ENCODE data around the gene ZPBP2. TPM values are rescaled to one million over a fixed set of nuclear protein-coding genes. Genes with fewer than 3 reads are reported as not detected.

The ZPBP2 gene
- 0.03 TPM for polyA plus RNA-seq
- long read RNA-seq, donor 1: 0 reads
- long read RNA-seq, donor 2: 0 reads
- long read RNA-seq, donor 3: 0 reads
- long read RNA-seq, donor 4: 0 reads
- long read RNA-seq, donor 5: 0 reads
- long read RNA-seq, donor 6: 0 reads
- long read RNA-seq, donor 7: 0 reads
- long read RNA-seq, donor 8: 0 reads
- long read RNA-seq, donor 9: 0 reads
- long read RNA-seq, donor 10: 0 reads
- long read RNA-seq, donor 11: 0 reads

GRCh38 chr17:39867880-39868553 is at the start of gene ZPBP2:
ZPBP2 (plus strand) TSS chr17:39868202; CDS start chr17:39868355, 153 bp downstream.
- WGBS (ENCODE audit: insufficient coverage, low lambda C conversion rate): 27% methylated on average over 3 of the region's 67 CpGs
- no peak within 1 kb of the TSS for H3K27ac ChIP-seq (ENCODE audit: low read length)
- DNase-seq: peak in 1 of 2 donors; percentile 35
- no peak within 1 kb of the TSS for H3K4me3 ChIP-seq (ENCODE audit: low read length)
- H3K27me3 ChIP-seq (ENCODE audit: control insufficient read depth, insufficient read depth, low read length): peaks cover 53% of the 10 kb centered on the region
- H3K36me3 ChIP-seq (ENCODE audit: control insufficient read depth, insufficient read depth, low read length): no peaks in the 10 kb centered on the region
- peaks cover 13% of the 10 kb centered on the region for H3K9me3 ChIP-seq (ENCODE audit: control insufficient read depth, low read depth, low read length)
- peaks cover 4% of the 10 kb centered on the region for H3K4me1 ChIP-seq (ENCODE audit: control insufficient read depth, insufficient read depth, low read length)

- no peak for DNase-seq
- Histone ChIP-seq H3K4me3 (ENCODE audit: low read length) (no peak overlapping the region), H3K9me3 (ENCODE audit: control insufficient read depth, low read depth, low read length) (peaks cover 1% of the 10 kb centered on the region), H3K27me3 (ENCODE audit: control insufficient read depth, insufficient read depth, low read length) (no peaks in the 10 kb centered on the region), H3K27ac (ENCODE audit: low read length) (no peak overlapping the region), H3K36me3 (ENCODE audit: control insufficient read depth, insufficient read depth, low read length) (no peaks in the 10 kb centered on the region), H3K4me1 (ENCODE audit: control insufficient read depth, insufficient read depth, low read length) (no peaks in the 10 kb centered on the region)
- WGBS (ENCODE audit: insufficient coverage, low lambda C conversion rate): 87% methylated on average over 6 of the region's 9 CpGs
Measured at GRCh38 chr17:39818358-39819000, 49.5 kb upstream of the ZPBP2 start.

DNA sequence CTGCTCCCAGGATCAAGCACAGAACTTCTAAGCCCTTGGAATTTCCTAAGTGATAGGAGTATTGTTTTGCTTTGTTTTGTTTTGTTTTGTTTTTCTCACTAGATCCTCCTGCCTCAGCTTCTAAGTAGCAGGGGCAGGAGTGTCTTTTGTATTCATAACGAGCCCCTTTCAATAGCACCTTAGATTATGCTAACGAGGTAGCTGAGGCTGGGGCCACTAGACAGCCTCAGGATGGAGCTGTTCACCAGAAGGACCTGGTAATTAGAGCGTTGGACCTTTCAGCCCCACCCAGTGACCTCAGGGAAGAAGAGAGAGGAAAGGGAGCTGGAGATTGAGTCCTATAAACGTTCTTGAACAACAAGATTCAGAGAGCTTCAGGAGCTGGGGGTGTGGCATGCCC is 47.5 kb upstream of the ZPBP2 start:
- DNase-seq: no peak
- H3K27ac ChIP-seq (ENCODE audit: low read length): no peak overlapping the region
- no peaks in the 10 kb centered on the region for H3K36me3 ChIP-seq (ENCODE audit: control insufficient read depth, insufficient read depth, low read length)
- H3K27me3 ChIP-seq (ENCODE audit: control insufficient read depth, insufficient read depth, low read length): no peaks in the 10 kb centered on the region
- H3K4me3 ChIP-seq (ENCODE audit: low read length): no peak overlapping the region
- H3K9me3 ChIP-seq (ENCODE audit: control insufficient read depth, low read depth, low read length): peaks cover 7% of the 10 kb centered on the region
- WGBS (ENCODE audit: insufficient coverage, low lambda C conversion rate): no CpG with 5 or more reads among the region's 4 CpGs
- H3K4me1 ChIP-seq (ENCODE audit: control insufficient read depth, insufficient read depth, low read length): no peaks in the 10 kb centered on the region

GRCh38 chr17:39820987-39821386 is 47.0 kb upstream of the ZPBP2 start:
- DNase-seq: no peak
- Histone ChIP-seq H3K27me3 (ENCODE audit: control insufficient read depth, insufficient read depth, low read length) (no peaks in the 10 kb centered on the region), H3K9me3 (ENCODE audit: control insufficient read depth, low read depth, low read length) (peaks cover 7% of the 10 kb centered on the region), H3K27ac (ENCODE audit: low read length) (no peak overlapping the region), H3K4me1 (ENCODE audit: control insufficient read depth, insufficient read depth, low read length) (no peaks in the 10 kb centered on the region), H3K4me3 (ENCODE audit: low read length) (no peak overlapping the region), H3K36me3 (ENCODE audit: control insufficient read depth, insufficient read depth, low read length) (no peaks in the 10 kb centered on the region)
- WGBS (ENCODE audit: insufficient coverage, low lambda C conversion rate): 100% methylated on average over 1 of the region's 2 CpGs

DNA sequence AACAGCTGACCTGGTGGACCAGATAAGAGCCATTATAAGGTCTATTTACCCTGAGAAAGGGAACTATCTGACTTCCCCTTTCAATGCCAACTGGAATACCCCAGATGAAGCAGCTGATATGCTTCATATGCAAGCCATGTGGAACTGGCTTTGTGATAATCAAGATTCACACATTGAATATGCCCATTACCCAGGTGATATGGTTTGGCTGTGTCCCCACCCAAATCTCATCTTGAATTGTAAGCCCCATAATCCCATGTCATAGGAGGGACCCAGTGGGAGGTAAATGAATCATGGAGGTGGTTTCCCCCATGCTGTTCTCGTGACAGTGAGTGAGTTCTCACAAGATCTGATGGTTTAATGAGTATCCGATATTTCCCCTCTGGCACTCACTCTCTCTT is 46.0 kb upstream of the ZPBP2 start:
- Histone ChIP-seq H3K36me3 (ENCODE audit: control insufficient read depth, insufficient read depth, low read length) (no peaks in the 10 kb centered on the region), H3K4me1 (ENCODE audit: control insufficient read depth, insufficient read depth, low read length) (no peaks in the 10 kb centered on the region), H3K4me3 (ENCODE audit: low read length) (no peak overlapping the region), H3K27ac (ENCODE audit: low read length) (no peak overlapping the region), H3K27me3 (ENCODE audit: control insufficient read depth, insufficient read depth, low read length) (no peaks in the 10 kb centered on the region), H3K9me3 (ENCODE audit: control insufficient read depth, low read depth, low read length) (peaks cover 7% of the 10 kb centered on the region)
- WGBS (ENCODE audit: insufficient coverage, low lambda C conversion rate): no CpG with 5 or more reads among the region's 2 CpGs
- no peak for DNase-seq

- H3K4me3 ChIP-seq (ENCODE audit: low read length): no peak overlapping the region
- H3K9me3 ChIP-seq (ENCODE audit: control insufficient read depth, low read depth, low read length): peaks cover 7% of the 10 kb centered on the region
- H3K27me3 ChIP-seq (ENCODE audit: control insufficient read depth, insufficient read depth, low read length): no peaks in the 10 kb centered on the region
- H3K27ac ChIP-seq (ENCODE audit: low read length): no peak overlapping the region
- WGBS (ENCODE audit: insufficient coverage, low lambda C conversion rate): no CpG with 5 or more reads among the region's 5 CpGs
- H3K4me1 ChIP-seq (ENCODE audit: control insufficient read depth, insufficient read depth, low read length): peaks cover 3% of the 10 kb centered on the region
- H3K36me3 ChIP-seq (ENCODE audit: control insufficient read depth, insufficient read depth, low read length): no peaks in the 10 kb centered on the region
- no peak for DNase-seq
Measured at GRCh38 chr17:39823407-39824054, 44.5 kb upstream of the ZPBP2 start.

DNA sequence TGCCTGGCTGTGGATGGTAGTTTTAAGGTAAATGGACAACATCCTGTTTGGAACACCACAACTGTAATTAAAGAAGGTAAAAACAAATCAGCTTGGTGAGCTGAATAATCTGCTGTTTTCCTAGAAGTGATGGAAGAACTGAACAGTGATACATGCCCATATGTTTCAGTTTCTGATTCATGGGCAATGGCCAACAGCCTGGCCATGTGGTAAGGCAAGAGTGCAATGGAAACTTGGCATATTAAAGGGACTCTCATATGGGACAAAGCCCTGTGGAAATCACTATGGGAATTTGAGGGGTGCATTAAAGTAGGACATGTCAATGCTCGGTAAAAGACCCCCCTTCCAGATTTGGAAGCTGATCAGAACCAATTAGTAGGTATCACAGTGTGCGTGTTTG is 41.7 kb upstream of the ZPBP2 start:
- no peaks in the 10 kb centered on the region for H3K36me3 ChIP-seq (ENCODE audit: control insufficient read depth, insufficient read depth, low read length)
- DNase-seq: no peak
- H3K27me3 ChIP-seq (ENCODE audit: control insufficient read depth, insufficient read depth, low read length): no peaks in the 10 kb centered on the region
- WGBS (ENCODE audit: insufficient coverage, low lambda C conversion rate): 100% methylated on average over 1 of the region's 2 CpGs
- peaks cover 7% of the 10 kb centered on the region for H3K9me3 ChIP-seq (ENCODE audit: control insufficient read depth, low read depth, low read length)
- H3K27ac ChIP-seq (ENCODE audit: low read length): no peak overlapping the region
- H3K4me1 ChIP-seq (ENCODE audit: control insufficient read depth, insufficient read depth, low read length): peaks cover 3% of the 10 kb centered on the region
- H3K4me3 ChIP-seq (ENCODE audit: low read length): no peak overlapping the region

- no peaks in the 10 kb centered on the region for H3K27me3 ChIP-seq (ENCODE audit: control insufficient read depth, insufficient read depth, low read length)
- WGBS (ENCODE audit: insufficient coverage, low lambda C conversion rate): no CpG with 5 or more reads among the region's 4 CpGs
- DNase-seq: peak; percentile 4 to 57
- H3K27ac ChIP-seq (ENCODE audit: low read length): no peak overlapping the region
- no peaks in the 10 kb centered on the region for H3K36me3 ChIP-seq (ENCODE audit: control insufficient read depth, insufficient read depth, low read length)
- no peak overlapping the region for H3K4me3 ChIP-seq (ENCODE audit: low read length)
- H3K9me3 ChIP-seq (ENCODE audit: control insufficient read depth, low read depth, low read length): peaks cover 6% of the 10 kb centered on the region
- H3K4me1 ChIP-seq (ENCODE audit: control insufficient read depth, insufficient read depth, low read length): peaks cover 3% of the 10 kb centered on the region
Measured at GRCh38 chr17:39828443-39828842, 39.6 kb upstream of the ZPBP2 start.

GRCh38 chr17:39831588-39831987 is 36.4 kb upstream of the ZPBP2 start:
- H3K27ac ChIP-seq (ENCODE audit: low read length): no peak overlapping the region
- no CpG with 5 or more reads among the region's 2 CpGs for WGBS (ENCODE audit: insufficient coverage, low lambda C conversion rate)
- H3K4me1 ChIP-seq (ENCODE audit: control insufficient read depth, insufficient read depth, low read length): peaks cover 3% of the 10 kb centered on the region
- no peak for DNase-seq
- H3K4me3 ChIP-seq (ENCODE audit: low read length): no peak overlapping the region
- no peaks in the 10 kb centered on the region for H3K9me3 ChIP-seq (ENCODE audit: control insufficient read depth, low read depth, low read length)
- H3K36me3 ChIP-seq (ENCODE audit: control insufficient read depth, insufficient read depth, low read length): no peaks in the 10 kb centered on the region
- no peaks in the 10 kb centered on the region for H3K27me3 ChIP-seq (ENCODE audit: control insufficient read depth, insufficient read depth, low read length)

- H3K4me3 ChIP-seq (ENCODE audit: low read length): no peak overlapping the region
- DNase-seq: no peak
- no peak overlapping the region for H3K27ac ChIP-seq (ENCODE audit: low read length)
Measured at GRCh38 chr17:39834017-39834416, 34.0 kb upstream of the ZPBP2 start.

More at GRCh38 chr17:39834017-39834416, 34.0 kb upstream of the ZPBP2 start:
- peaks cover 8% of the 10 kb centered on the region for H3K9me3 ChIP-seq (ENCODE audit: control insufficient read depth, low read depth, low read length)
- H3K4me1 ChIP-seq (ENCODE audit: control insufficient read depth, insufficient read depth, low read length): no peaks in the 10 kb centered on the region
- H3K36me3 ChIP-seq (ENCODE audit: control insufficient read depth, insufficient read depth, low read length): no peaks in the 10 kb centered on the region
- H3K27me3 ChIP-seq (ENCODE audit: control insufficient read depth, insufficient read depth, low read length): no peaks in the 10 kb centered on the region
